MM.1S (cell line): ENCODE results near the gene NAALADL2.
"Not testable (repeated sequence)": the region's sequence is repeated elsewhere in the genome, so short reads cannot be mapped to it uniquely, and the experiment has no call there.

ENCODE experiments used
- CTCF ChIP-seq: fragments of 300-600 bp; sonication (generic); IDR thresholded peaks from 2 replicates; pipeline ENCODE4 v1.5.1; 2016; ENCODE audit warnings: antibody characterized with exemption, low read length, mixed read lengths
- EZH2 ChIP-seq: fragments of 300-600 bp; sonication (generic); optimal IDR thresholded peaks from 2 replicates; pipeline ENCODE3; 2017; ENCODE audit warnings: low read depth, mild to moderate bottlenecking, antibody characterized with exemption, low read length, mixed read lengths
- EZH2phosphoT487 ChIP-seq: fragments of 300-600 bp; sonication (generic); IDR thresholded peaks from 2 replicates; pipeline ENCODE4 v1.6.1; 2018; ENCODE audit warnings: antibody characterized with exemption, low read length

- not testable (repeated sequence) for TF ChIP-seq CTCF, EZH2phosphoT487, EZH2
Measured at GRCh38 chr3:175271465-175271864, 412.3 kb downstream of the NAALADL2 start.
